DMS 273 (cell line): Measurements from ENCODE around the gene SLC25A31.

Source experiments
- DNase-seq: peaks from one replicate; lab custom pipeline; 2025; ENCODE audit not compliant: unreplicated experiment; lab: John Stamatoyannopoulos, UW

Gene SLC25A31

DNA sequence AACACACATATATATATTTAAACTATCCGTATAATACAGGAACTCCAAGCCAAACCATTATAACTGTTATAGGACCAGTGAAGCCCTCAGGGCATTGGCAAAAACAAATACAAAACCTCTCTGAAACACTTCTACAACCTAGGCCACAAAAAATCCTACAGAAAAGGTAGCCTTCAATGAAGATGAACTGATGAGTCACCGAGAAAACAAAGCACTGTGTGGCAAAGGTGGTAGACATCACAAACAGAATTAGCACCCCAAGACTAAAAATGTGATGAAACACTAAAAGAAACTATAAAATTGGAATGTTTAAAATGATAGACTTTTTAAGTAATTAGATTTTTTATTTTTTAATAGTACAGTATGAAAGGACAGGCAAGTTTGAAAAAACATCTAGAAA is 46.4 kb downstream of the SLC25A31 start:
- DNase-seq: no peak

DNA sequence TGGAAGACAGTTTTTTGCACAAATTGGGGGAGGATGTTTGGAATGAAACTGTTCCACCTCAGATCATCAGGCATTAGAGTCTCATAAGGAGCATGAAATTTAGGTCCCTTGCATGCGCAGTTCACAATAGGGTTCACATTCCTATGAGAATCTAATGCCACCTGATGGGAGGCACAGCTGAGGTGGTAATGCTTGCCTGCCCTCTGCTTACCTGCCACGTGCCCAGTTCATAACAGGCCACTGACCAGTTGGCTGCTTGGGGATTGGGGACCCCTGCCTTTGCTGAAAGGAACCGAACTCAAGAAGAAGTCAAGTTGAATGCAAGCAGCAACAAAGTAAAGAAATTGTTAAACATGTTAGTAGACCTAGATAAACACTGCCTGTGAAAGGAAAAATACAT is 47.3 kb downstream of the SLC25A31 start:
- no peak for DNase-seq

DNA sequence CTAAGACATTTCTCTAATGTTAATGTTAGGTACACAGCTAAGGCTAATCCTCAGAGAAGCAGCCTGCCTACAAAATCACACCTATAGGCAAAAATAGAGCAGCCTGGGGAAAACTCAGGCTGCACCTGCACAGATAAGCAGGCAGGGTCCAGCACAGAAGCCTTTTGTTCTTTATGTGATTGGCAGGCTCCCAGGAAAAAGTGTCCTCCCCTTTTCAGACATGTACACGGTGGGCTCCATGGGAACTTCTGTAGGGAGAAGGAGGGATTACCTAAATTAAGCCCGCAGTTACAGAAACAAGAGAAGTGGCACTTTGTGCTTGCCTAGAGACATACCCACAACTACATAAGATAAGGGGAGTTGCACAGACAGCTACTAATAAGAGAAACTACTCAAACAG is 47.9 kb downstream of the SLC25A31 start:
- no peak for DNase-seq

DNA sequence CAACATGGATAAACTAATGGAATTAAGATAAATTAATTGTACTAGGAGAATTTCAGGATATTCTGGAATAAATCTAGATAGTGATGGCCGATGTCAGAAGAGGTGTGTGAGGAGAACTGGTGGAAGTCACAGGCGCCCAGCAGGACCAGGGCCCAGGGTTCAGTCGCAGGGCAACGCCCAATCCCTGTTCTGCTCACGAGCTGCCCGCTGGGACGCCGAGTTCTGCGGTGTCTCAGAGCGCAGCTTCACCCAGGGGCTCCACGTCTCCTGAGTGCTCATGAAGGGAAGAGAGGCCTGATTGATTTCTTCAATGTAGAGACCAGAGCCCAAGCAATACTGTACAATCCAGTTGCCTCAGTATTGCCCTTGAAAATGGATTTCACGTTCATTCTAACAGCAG is 50.4 kb downstream of the SLC25A31 start:
- DNase-seq: no peak

DNA sequence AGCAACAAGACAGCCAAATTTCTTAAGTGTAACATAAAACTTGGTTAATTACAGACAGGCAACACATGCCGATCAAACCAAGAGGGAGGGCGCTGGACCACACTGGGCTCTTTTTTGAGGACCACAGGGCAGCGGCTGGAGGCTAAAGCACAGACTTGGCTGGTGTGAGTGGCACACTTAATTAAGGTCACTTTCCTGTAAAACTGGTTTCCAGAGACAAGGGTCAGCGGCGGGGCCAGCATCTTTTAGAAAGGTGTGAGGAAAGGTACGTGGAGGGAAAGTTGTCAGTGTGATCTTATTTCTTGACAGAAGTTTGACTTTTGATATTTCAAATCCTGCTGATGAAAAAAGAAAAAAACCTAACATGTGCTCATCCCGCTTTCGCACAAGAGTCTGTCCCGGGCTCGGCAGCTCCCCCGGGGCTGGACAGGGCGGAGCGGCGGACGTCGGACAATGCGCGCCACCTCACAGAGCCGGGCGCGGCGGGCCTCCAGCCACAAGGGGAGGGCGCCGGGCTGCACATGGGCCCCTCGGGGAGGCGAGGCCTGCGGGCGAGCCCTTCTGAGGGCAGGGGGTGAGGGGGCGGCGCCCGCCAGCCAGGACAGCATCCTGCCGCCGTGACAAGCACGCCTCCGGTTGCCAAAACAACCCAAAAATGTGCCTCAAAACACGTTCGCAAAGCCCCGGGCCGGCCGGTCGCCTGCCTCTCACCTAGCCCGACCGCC is 51.3 kb downstream of the SLC25A31 start:
- DNase-seq: no peak

DNA sequence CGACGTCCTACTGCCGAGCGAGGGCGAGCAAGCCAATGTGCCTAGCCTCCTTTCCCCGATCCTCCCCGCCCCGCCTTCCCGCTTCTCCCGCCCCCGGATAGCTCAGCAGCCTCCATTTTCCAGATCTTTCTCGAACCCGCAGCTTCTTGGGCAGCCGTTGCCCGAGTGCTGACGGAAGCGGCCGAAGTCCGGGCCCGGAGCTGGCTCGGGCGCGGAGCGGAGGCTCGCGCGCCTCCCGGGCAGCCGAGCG is 51.8 kb downstream of the SLC25A31 start:
- peak; percentile 94 for DNase-seq

DNA sequence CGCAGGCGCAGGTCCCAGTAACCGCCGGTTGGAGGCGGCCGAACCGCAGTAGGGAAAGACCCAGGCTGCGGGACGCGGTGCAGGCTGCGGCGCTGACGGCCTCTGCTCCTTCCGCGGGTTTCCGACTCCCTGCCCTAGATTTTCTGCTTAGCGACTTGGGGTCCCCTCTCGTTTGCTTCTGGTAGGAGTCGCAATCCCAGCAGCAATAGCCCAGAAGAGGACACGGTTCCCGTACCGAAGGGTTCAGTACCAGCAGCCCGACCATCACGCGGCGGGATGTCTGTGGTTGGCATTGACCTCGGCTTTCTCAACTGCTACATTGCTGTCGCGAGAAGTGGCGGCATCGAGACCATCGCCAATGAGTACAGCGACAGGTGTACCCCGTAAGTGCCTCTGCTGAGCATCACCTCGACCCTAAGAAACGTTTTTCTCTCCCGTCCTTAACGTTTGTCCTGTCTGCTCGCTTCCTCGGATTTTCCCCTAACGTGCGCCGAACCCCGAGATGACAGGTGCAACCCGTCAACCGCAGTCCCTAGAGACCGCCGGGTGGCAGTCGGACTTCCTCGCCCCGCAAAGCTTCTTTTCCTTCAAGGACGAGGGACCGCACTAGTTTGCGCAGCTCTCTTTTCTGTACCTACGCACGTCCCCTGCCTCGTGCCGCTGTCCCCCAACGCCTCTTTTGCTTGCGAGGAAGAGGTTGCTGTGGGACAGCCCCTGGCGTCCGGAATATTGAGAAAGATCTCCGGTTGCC is 52.2 kb downstream of the SLC25A31 start, which contains the start of gene HSPA4L:
Gene HSPA4L (plus strand): TSS at position 48 of the 751 bp plus-strand sequence. CDS start 229 bp downstream, at position 277.
- peak; percentile 85 for DNase-seq

DNA sequence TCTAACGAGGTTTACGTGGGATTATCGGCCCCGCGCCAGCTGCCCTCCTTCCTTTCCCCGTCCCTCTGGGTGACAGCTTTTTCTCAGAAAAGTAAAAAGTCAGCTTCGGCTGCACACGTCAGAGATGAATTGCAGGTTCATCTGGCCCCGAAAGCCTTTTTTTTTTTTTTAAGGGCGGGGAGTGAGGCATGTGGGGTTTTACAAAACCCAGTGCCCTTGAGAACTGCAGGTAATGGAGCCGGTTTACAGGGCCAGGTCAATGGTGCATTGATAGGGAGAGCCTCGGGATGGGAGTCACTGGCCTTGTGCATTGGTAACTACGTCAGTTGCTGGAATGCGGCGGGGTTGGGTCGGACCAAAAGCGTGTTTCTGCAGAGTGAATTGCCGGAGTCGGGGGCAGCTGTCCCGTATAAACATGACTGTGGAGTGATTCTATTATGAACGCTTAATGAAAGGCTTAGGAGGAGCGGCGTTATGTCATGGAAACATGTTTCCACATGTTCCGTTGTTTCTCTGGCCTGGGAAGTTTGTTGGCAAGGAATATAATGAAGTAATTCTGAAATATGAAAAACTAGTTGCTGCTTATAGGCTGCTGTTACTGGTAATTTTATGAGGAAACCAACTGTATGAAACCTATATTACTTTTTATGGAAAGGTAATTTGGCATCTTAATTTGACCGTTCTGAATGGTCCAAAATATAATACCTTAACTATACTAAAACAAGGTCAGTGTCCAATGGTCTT is 53.0 kb downstream of the SLC25A31 start:
- peak; percentile 86 for DNase-seq

DNA sequence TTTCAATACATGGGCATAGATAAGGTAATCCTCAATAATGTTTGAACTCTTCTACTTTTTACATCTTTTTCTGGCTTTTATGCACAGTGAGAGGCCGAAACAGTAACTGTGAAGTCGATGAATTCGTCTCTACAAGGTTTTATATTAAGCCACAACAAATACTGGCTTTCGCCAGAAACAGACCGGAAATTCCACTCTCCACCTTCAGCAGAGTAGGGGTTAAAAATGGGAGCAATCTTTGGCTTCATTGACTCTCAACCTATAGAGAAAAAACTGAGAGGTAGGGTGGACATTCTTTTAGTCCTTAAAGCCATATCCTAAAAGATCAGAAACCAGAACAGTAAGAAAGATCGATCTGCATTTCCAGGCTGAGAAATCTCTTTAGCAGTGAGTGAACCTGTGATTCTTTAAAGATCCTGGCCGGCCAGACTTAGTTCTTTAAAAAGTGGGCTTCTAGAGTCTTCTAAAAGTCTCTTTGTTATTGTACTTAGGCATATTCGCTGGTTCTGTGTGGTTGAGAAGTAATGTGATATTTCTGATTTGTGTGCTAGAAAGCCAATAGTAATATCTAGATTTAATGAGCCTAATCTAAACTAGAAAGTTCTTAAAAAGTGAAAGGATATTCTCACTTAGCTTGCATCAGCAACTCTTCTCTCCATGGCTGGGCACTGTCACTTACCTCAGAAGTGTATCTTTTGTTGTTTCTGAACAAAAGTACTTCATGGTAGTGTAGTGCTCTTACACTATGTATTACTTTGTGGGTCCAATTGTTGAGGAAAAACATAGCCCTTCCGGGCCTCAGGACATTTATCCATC is 54.0 kb downstream of the SLC25A31 start:
- peak; percentile 12 for DNase-seq

DNA sequence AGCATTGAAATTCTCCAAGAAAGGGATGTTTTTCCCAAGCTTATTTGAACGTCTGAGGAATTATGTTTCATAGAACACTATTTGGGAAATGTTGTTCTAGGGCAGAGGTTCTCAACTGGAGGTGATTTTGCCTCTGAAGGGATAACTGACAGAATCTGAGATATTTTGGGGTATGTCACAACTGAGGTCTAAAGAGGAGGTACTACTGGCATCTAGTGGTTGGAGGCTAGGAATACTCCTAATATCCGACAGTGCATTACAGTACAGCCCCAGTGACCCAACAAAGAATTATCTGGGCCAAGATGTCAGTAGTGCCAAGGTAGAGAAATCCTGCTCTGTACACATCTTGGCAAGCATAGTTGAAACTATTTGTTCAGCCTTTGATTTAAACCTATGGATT is 58.3 kb downstream of the SLC25A31 start:
- DNase-seq: peak; percentile 8

DNA sequence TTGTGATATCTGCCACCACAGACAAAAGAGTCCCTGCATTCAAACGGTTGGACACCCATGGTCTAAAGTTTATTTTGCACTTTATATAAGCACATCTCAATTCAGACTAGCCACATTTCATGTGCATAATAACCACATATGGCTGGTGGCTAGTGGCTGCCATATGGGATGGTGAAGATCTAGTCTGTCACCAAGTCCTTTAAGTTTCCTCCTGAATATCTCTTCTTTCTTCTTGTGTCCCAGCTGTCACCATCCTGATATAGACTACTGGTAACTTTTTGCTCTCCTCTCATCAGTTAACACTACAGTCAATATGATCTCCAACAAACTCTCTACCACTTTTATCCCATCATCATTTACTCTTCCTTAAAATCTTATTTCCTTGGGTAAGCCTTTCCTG is 61.2 kb downstream of the SLC25A31 start:
- peak; percentile 31 for DNase-seq

DNA sequence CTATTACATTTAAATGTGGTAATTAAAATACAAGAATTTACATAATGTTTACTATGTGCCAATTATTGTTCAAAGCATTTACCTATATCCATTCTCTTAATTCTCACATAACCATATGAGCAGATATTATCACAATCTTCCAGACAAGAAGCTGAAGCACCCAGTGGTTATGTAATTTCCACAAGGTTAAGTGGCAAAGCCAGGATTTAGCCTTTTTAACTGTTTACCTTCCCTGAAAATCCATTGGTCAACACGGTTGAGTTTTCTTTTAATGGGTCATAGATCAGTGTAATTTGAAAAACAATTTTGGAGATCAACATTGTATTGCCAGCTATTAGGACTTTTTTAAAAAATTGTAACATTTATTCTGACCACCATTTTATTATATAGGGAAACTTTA is 63.3 kb downstream of the SLC25A31 start:
- no peak for DNase-seq

DNA sequence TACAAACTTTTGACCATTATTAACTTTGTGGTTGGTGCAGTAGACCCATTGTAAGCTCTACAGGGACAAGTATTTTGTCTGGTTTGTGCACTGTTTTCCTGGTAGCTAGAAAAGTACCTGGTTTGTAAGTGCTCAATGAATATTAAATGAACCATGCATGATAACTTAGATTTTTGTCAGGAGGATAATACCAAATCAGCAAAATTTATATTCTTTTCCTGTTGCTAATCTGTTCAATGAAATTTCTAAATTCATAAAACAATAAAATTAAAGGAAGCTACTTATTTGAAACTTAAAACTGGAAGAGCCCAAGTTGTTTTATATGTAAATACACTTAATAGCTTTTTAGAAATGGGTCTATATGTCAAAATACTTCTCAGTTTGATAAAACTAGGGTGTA is 69.5 kb downstream of the SLC25A31 start:
- DNase-seq: no peak

DNA sequence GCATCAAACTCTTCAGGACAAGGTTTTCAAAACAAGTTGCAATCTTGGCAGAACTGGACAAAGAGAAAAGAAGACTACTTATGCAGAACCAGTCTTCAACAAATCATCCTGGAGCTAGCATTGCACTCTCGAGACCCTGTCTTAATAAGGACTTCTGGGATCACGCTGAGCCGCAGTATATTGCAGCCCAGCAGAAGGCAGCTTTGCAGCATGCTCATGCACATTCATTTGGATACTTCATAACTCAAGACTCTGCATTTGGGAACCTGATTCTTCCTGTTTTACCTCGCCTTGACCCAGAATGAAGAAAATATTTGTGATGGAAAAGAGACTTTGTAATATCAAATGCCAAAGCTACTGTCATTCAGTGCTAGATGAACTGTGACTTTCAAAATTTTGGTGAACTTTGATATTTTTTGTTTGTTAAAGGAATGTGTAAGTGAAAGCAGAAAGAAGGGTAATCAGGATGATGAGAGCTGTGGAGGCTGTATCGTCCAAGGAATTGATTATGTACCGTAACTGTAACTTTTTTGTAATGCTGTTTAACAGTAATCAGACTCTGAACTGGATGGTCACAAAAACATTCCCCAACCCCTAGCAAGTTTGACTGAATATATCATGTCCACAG is 79.1 kb downstream of the SLC25A31 start:
- DNase-seq: peak; percentile 1

DNA sequence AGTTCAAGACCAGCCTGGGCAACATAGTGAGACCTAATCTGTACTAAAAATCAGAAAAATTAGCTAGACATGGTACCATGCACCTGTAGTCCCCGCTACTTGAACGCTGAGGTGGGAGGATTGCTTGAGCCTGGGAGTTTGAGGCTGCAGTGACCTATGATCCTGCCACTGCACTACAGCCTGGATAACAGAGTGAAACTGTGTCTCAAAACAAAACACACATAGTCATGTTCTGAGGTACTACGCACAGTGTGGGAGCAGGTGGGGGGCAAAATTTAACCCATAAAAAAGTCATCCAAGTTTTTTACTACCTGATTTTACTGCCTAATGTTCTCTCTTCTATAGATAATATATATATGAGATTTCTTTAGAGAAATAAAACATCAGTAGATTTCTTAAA is 80.4 kb downstream of the SLC25A31 start:
- DNase-seq: no peak

DNA sequence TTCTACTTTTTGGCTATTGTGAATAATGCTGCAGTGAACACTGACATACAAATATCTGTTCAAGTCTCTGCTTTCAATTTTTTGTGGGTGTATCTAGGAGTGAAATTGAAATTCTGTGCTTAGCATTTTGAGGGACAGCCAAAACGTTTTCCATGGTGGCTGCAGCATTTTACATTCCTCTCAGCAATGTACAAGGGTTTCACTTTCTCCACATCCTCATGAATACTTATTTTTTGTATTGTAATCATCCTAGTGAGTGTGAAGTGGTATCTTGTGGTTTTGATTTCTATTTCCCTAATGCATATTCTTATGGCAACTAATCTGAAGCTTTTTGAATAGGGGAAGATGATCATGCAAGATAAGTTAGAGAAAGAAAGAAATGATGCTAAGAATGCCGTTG is 92.2 kb downstream of the SLC25A31 start:
- DNase-seq: no peak
